CD4-positive, alpha-beta T cell treated with Interferon gamma for 1 hour (primary cell): ENCODE results near the gene MARCHF3.
"Not testable (repeated sequence)": the region's sequence is repeated elsewhere in the genome, so short reads cannot be mapped to it uniquely, and the experiment has no call there.

Experiments
- DNase-seq: peaks from one replicate; pipeline ENCODE4 v3.0.0-alpha.2; 2020

MARCHF3 gene

DNA sequence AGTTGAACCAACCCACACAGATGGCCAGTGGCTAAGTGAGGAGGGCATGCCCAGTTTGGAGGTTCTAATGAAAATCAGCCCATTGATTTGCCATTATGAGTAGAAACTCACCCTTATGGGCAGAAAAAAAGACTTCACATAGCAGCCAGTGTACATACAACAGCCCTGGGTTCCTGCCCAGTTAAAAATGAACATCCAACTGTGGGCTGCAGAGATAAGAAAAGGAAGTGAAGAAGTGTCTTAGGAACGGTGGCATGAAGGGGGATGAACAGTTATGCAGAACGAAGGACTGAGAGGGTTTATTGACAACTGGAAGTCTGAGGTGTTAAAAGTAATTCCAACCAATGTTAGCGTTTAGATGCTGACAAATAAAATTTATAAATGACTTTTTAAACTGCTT, 118.4 kb downstream of the MARCHF3 start:
- DNase-seq, result no peak

DNA sequence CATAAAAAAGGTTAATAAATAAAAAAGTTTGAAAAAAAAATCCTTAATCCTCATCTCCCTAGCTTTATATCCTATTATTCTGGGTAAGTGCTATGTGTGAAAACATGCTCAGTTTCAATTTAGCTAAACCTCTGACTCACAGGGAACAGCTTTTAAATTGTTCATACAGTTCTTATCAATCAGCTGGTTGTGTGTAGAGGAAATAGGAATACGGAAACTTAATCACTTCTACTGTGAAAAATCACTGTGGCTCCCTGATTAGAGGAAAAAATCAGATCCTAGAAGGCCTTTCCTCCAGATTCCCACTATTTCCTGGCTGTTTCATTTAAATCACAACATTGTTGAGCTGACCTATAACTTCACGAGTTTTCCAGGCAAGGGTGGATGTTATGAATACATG, 120.5 kb downstream of the MARCHF3 start:
- no peak for DNase-seq

DNA sequence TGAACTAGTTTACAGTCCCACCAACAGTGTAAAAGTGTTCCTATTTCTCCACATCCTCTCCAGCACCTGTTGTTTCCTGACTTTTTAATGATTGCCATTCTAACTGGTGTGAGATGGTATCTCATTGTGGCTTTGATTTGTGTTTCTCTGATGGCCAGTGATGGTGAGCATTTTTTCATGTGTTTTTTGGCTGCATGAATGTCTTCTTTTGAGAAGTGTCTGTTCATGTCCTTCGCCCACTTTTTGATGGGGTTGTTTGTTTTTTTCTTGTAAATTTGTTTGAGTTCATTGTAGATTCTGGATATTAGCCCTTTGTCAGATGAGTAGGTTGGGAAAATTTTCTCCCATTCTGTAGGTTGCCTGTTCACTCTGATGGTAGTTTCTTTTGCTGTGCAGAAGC, 126.0 kb downstream of the MARCHF3 start:
- not testable (repeated sequence) for DNase-seq

GRCh38 chr5:126900796-126901195, 129.6 kb downstream of the MARCHF3 start:
- DNase-seq, result no peak

DNA sequence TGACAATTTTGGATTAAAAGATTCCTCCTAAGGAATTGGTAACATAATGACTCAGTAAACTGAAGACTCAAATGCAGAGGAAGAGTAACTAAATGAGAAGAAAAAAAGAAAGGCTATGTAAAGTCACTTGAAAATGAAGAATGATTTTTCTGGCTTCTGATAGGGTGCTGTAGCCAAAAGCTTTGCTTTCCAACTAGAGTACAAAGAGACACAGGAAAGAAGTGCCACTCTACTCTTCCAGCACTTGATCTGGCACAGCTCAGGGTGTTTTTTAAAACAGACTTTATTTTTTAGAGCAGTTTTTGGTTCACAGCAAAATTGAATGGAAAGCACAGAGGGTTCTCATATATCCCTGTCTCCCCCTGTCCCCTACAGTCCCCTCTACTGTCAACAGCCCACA, 130.9 kb downstream of the MARCHF3 start:
- no peak for DNase-seq

- DNase-seq, result no peak
Observed at GRCh38 chr5:126897851-126898630, 132.3 kb downstream of the MARCHF3 start.

DNA sequence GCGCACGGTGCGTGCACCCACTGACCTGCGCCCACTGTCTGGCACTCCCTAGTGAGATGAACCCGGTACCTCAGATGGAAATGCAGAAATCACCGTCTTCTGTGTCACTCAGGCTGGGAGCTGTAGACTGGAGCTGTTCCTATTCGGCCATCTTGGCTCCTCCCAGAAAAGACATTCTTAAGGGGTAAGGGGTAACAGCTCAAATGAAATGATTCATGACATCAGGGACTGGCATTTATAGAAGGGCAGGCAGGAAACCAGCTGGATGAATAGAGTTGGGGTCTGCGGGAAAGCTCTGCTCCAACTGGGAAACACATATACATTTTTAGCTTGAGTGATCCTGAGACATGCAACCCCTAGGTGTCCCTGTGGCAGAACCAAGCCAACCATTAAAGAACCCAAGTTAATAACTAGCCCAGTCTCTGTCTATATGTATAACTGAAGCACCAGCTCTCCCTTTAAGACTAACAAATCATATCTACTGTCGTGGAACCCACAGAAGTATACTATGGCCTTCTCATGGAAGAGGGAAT, 134.1 kb downstream of the MARCHF3 start:
- DNase-seq, result no peak

- not testable (repeated sequence) for DNase-seq
Observed at GRCh38 chr5:126895712-126896111, 134.6 kb downstream of the MARCHF3 start.

- DNase-seq, result not testable (repeated sequence)
Observed at GRCh38 chr5:126890414-126890813, 139.9 kb downstream of the MARCHF3 start.

- no peak for DNase-seq
Observed at GRCh38 chr5:126888175-126888574, 142.2 kb downstream of the MARCHF3 start.

- no peak for DNase-seq
Observed at GRCh38 chr5:126884269-126884819, 146.0 kb downstream of the MARCHF3 start.

GRCh38 chr5:126883564-126884245, 146.7 kb downstream of the MARCHF3 start:
- DNase-seq, result no peak

DNA sequence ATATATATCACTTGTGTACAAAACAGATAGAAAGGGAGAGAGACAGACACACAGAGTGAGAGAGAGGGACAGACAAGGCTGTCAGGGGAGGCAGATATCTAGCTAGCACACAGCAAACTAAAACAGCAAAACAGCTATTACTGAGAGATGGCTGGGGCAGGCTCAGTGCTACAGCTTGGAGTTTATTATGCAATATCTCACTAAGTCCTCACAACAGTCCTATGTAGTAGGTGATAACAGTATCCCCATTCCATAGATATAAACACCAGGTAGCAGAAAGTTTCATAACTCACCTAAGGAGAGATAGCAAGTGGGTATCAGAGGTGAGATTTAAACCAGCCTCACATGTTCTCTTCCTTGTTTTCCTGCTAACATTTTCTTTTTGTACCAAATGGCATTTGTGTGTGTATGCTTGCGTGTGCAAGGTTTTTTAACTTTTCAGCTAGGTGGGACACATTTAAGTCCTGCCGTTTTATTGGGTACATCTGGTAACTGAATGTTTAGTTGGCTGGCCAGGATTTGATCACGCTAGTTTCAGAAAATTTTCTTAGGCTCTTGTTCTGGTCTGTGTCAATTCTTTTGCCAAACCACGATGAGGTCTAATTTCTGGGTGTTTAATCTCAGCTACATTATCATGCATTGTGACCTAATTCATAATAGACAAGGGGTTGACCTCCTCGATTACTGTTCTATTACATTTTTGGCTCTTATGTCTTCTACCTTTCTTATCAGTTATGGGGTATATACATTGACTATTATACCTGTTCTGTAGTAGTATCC, 148.3 kb downstream of the MARCHF3 start:
- no peak for DNase-seq

GRCh38 chr5:126878634-126879033, 151.7 kb downstream of the MARCHF3 start:
- DNase-seq, result no peak

DNA sequence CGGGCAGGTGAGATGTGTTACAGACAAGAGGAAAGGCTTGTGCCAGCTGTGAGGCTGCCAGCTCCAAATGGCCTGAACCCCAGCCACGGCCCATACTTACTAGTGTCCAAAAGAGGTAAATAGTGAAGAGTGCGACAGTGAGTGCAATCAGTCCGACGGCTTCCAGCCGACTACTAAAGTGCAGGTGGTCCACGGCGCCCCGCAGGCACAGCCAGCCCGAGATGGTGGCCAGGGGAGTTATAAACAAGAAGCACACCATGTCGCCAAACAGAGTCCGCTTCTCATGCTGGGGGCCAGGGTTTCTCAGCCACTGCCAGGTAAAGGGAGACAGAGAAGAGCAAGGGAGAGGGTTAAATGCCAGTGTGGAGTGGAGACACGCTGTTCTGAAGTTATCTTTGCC, 152.3 kb downstream of the MARCHF3 start:
- DNase-seq, result no peak

GRCh38 chr5:126877602-126878001, 152.8 kb downstream of the MARCHF3 start:
- DNase-seq, result no peak

DNA sequence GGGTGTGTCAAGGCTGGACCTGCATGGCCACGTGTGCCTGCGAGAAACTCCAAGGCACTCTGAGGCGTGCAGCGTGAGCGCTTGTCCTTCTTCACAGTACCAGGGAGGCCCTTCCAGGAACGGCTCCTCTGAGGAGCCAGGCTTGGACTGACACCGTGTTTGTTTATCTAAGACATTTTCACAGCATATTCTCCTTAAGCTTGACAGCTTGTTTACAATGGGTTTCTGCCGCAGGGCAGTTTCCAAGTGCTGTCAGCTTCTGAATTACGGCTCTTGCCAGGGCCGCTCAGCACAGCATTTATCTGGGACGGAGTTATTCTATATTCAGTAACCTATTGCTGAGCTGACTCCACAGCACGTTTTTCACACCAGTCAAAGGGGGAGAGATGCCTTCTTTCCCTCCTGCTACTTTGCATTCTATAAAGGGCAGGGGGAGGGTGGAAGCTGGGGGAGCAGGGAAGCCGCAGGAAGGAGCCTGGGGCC, 155.0 kb downstream of the MARCHF3 start:
- no peak for DNase-seq

DNA sequence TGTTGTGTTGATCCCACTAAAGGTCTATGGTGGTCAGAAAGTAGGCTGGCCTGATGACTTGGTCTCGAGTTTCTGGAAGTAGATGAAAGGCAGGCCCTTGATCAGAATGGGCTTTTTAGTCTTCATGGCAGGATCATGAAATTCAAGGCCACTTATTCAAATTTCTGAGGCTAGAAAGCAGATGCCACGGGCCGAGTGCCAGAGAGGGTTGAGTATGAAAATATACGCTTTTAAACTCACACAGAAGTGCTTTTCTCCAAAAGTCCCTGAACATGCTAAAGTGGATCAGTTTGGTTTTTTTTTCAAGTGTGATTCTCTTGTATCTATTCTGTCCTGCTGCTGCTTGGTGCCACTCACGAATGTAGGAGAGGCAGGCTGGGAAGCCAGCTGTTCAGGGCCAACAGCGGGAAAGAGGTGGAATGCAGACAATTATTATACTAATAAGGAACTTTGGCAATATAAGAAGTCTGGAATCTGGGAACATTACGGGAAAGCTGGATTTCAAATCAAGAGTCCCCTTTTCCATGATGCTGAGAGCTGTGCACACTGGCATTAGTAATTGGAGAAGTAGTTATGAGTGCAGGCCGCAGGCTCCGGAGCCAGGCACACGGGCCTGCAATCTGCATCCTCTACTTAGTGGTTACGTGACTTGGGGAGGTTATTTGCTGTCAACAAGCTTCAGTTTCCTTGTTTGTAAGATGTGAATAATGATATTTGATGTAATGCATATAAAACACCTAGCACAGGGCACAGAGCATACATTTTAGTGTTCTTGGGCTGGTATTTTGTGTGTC, 157.6 kb downstream of the MARCHF3 start:
- no peak for DNase-seq

- no peak for DNase-seq
Observed at GRCh38 chr5:126871441-126871840, 158.9 kb downstream of the MARCHF3 start.

GRCh38 chr5:126869005-126869451, 161.3 kb downstream of the MARCHF3 start:
- DNase-seq, result no peak

GRCh38 chr5:126868338-126869004, 161.9 kb downstream of the MARCHF3 start:
- DNase-seq, result no peak
